HK-2 (cell line): ENCODE measurements around the gene ANKLE2.

Experiments
- DNase-seq: peaks from one replicate; pipeline ENCODE4 v3.0.0-alpha.2; 2018; ENCODE audit not compliant: unreplicated experiment

The ANKLE2 gene

DNA sequence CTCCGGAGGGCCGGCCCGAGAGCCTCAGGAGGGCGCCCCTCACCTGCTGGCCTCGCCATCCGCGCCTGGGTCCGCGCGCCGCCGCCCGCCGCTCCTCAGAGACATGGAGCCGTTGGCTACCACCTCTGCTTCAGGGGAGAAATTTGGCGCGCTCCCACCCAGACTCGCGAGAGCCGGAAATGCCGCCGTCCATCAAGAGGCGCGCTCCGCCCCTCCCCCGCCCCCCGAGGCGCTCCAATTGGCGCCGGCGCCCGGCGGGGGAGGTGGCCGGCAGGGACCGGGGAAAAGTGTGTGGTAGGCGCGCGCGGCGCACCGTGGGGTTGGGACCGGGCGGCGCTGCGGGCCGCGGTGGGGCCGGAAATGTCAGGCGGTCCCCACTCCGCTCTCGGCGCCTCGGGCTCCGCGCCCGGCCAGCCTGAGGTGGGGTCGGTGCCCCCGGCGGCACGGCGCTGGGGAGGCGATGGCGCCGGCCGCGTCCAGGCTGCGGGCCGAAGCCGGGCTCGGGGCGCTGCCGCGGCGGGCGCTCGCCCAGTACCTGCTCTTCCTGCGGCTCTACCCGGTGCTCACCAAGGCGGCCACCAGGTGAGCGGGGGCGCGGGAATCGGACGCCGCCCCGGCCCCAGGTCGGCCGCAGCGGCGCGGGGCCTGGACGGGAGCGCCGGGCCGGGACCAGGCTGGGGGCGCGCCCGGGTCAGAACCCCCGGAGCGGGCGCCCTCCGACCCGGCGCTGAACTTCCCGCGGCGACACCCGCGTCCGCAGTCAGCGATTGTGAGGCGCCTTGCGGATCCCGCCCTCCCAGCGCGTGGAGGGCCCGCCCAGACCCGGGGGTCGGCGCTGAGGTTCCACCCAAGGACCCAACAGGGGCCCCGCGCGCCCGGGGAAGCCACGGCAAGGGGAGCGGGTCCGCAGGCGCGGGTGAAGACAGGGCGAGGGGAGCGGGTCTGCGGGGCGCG is 74.1 kb downstream of the ANKLE2 start, which contains the start of the genes POLE and PXMP2:
Gene POLE (minus strand): TSS at position 132 of the 954 bp plus-strand sequence. CDS start 27 bp downstream, at position 105.
Gene PXMP2 (plus strand): TSS at position 377 of the 954 bp plus-strand sequence. CDS start 84 bp downstream, at position 461.
- peak; percentile 97 for DNase-seq

GRCh38 chr12:132686825-132687210 is 74.8 kb downstream of the ANKLE2 start:
- DNase-seq, result no peak

DNA sequence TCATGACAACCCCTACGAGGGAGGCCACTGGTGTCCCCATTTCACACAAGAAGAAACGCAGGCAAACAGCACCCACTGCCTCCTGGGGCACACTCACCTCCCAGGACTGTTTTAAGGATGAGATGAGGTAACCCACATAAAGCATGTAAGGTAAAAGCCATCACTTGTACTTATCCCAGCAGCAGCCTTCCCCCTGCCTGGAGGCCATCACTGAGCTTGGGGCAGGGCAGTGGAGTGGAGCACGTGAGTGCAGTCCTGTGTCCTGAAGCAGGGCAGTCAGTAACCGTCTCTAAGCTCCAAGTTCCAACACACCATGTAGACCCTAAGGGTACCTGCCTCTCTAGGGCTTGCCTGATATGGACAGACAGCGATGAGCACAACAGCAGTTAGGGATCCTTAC is 76.2 kb downstream of the ANKLE2 start:
- no peak for DNase-seq

DNA sequence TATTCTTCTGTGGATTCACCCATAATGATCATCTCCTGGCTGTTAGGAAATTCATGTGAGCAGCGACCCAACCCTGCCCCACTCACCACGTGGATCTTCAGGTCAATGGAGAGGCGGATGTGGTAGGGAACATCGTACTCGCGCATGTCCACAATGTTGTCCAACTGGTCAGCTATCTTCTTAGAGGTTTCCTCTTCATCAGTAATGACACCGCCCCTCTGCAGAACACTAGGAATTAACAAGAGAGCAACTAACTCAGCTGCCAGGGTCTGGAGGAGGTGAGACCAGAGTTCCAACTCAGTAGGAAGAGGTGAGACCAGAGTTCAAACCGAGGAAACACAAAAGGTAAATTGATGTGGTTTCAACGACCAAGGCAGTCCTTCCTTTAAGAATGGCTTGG is 84.1 kb downstream of the ANKLE2 start:
- no peak for DNase-seq

DNA sequence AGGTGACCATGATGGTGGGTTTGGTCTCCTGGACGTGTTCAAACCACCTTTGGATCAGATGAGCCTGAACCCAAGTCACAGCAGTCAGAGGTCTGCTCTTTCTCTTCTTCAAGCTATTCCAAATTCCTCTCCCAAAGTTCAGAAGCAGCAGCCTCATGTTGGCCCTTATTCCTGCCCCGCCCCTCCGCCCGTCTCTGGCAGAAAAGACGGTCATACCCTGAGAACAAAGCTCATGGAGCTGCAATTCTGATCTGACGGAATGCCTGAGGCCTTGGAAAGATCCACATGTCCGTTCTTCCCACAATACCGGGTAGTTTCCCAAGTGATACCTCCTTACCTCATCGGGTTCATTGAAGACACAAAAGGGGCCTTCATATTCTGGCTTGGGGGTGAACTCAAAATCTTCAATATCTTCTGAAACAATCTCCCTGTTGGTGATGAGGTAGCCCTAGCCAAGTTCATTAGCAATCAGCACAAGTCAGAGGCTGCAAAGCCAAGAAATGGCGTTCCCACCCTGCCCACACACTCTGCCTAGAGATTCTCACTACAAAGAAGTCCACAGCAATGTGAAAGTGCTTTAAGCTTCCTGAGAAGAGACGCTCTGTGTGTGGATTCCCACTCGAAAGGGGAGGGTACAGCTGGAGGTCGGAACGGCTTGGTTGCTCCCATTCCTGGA is 85.7 kb downstream of the ANKLE2 start:
- no peak for DNase-seq
